Peyer's patch (tissue), 4 donors: Measurements from ENCODE around the gene LRCH4.

ENCODE experiments used
- POLR2A ChIP-seq, 2 donors: fragments of 450-650 bp; IDR thresholded peaks; one replicate each; pipeline ENCODE4 v1.5.1; 2017; ENCODE audit warnings: antibody characterized with exemption in 2 of 2, mild to moderate bottlenecking in 2 of 2, moderate library complexity in 2 of 2
- TF ChIP-seq, protein P1 (sequence below), 6 experiments: fragments of 450-650 bp in 4 of 6; fragments of 200-600 bp in 2 of 6; sonication (generic) in 1 of 6; IDR thresholded peaks; one replicate each; pipeline ENCODE4 v1.5.1; 2017 to 2019; ENCODE audit warnings: antibody characterized with exemption in 6 of 6, mild to moderate bottlenecking in 3 of 6, moderate library complexity in 1 of 6

DNA sequence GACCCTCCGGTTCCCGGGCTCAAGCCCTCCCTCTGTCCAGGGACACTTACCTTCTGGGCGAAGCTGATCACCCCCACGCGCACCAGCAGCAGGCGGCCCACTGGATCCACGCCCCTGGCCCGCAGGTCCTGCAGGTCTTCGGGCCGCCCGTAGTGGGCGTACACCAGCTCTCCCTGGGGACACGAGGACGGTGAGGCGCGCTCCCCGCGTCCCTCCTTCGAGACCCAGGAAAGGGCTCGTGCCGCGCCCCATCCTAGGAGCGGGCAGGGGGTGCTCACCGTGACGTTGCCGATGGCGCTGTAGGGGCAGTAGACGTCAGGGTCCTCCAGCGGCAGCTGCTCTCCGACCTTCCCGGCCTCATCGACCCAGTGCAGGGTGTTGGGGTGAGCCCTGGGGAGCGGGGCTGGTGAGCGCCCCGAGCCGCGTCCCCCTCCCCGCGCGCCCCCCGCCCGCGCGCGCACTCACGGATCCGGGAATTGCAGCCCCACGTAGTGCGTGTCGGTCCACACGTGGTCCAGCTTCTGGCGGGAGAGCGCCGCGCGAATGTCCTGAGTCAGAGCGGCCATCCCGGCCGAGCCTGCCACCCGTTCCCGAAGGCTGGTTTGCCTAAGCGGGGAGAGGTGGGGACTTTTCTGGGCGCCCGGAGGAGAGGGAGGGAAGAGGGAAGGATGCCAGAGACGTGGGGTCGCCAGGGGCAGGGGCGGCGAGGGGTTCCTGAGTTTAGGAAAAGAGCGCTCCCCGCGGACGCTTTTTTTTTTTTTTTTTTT is 47.2 kb upstream of the LRCH4 start:
- TF ChIP-seq, protein P1, sequence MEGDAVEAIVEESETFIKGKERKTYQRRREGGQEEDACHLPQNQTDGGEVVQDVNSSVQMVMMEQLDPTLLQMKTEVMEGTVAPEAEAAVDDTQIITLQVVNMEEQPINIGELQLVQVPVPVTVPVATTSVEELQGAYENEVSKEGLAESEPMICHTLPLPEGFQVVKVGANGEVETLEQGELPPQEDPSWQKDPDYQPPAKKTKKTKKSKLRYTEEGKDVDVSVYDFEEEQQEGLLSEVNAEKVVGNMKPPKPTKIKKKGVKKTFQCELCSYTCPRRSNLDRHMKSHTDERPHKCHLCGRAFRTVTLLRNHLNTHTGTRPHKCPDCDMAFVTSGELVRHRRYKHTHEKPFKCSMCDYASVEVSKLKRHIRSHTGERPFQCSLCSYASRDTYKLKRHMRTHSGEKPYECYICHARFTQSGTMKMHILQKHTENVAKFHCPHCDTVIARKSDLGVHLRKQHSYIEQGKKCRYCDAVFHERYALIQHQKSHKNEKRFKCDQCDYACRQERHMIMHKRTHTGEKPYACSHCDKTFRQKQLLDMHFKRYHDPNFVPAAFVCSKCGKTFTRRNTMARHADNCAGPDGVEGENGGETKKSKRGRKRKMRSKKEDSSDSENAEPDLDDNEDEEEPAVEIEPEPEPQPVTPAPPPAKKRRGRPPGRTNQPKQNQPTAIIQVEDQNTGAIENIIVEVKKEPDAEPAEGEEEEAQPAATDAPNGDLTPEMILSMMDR (IDR thresholded peaks at IDR 0.05) = peak in 5 of 6 experiments; percentile 9 to 58 (median 38)
- TF ChIP-seq POLR2A (IDR thresholded peaks at IDR 0.05) = no peak
